Left renal pelvis (tissue), 4 donors: ENCODE measurements around the gene LBP. TPM values are rescaled to one million over a fixed set of nuclear protein-coding genes. Genes with fewer than 3 reads are reported as not detected.
"Not testable (repeated sequence)": the region's sequence is repeated elsewhere in the genome, so short reads cannot be mapped to it uniquely, and the experiment has no call there.

Experiments used
- DNase-seq, 4 donors: peaks; one replicate each; pipeline ENCODE4 v3.0.0-alpha.2; 2013; ENCODE audit warnings: low read depth in 4 of 4, low spot score in 3 of 4
- polyA plus RNA-seq, 4 donors: library from polyadenylated mRNA; unstranded; fragments of 120-200 nt; gene quantifications; one replicate each; pipeline ENCODE4 v1.2.1, GENCODE V29; 2013; ENCODE audit not compliant: insufficient read length in 4 of 4

LBP gene
- polyA plus RNA-seq, 4 donors, result 0.14 TPM; not detected in 3

GRCh38 chr20:38317422-38317821, 28.9 kb upstream of the LBP start:
- no peak for DNase-seq

- no peak for DNase-seq
These were observed 26.1 kb upstream of the LBP start for GRCh38 chr20:38320221-38320620.

- DNase-seq, result no peak
These were observed 24.2 kb upstream of the LBP start for GRCh38 chr20:38321959-38322598.

GRCh38 chr20:38324159-38324558, 22.1 kb upstream of the LBP start:
- DNase-seq, result no peak

GRCh38 chr20:38325167-38325566, 21.1 kb upstream of the LBP start:
- no peak for DNase-seq

GRCh38 chr20:38325905-38326304, 20.4 kb upstream of the LBP start:
- no peak for DNase-seq

- DNase-seq, result no peak
These were observed 20.0 kb upstream of the LBP start for GRCh38 chr20:38326309-38326708.

- DNase-seq, result no peak
These were observed 15.6 kb upstream of the LBP start for GRCh38 chr20:38330638-38331037.

GRCh38 chr20:38331245-38331644, 15.0 kb upstream of the LBP start:
- DNase-seq, result no peak

- no peak for DNase-seq
These were observed 14.5 kb upstream of the LBP start for GRCh38 chr20:38331814-38332213.

- DNase-seq, result no peak
These were observed 12.3 kb upstream of the LBP start for GRCh38 chr20:38334016-38334415.

GRCh38 chr20:38336726-38337125, 9.6 kb upstream of the LBP start:
- no peak for DNase-seq

GRCh38 chr20:38337561-38338140, 8.6 kb upstream of the LBP start:
- no peak for DNase-seq

- DNase-seq, result no peak
These were observed 7.3 kb upstream of the LBP start for GRCh38 chr20:38338849-38339520.

- DNase-seq, result not testable (repeated sequence)
These were observed 6.8 kb upstream of the LBP start for GRCh38 chr20:38339521-38339896.

- DNase-seq, result no peak
These were observed 6.3 kb upstream of the LBP start for GRCh38 chr20:38339997-38340396.

- DNase-seq, result no peak
These were observed 5.6 kb upstream of the LBP start for GRCh38 chr20:38340693-38341092.

- DNase-seq, result no peak
These were observed 4.1 kb upstream of the LBP start for GRCh38 chr20:38342216-38342615.

- no peak for DNase-seq
These were observed 3.5 kb upstream of the LBP start for GRCh38 chr20:38342713-38343310.

- DNase-seq, result peak; percentile 74 to 81 (median 79)
These were observed 2.8 kb upstream of the LBP start for GRCh38 chr20:38343311-38344106.

GRCh38 chr20:38344107-38344701, 2.1 kb upstream of the LBP start:
- DNase-seq, result no peak
